Hematopoietic multipotent progenitor cell treated with erythropoietin and hydrocortisone succinate and interleukin-3 and kit ligand, for 15 days (in vitro differentiated cells): ENCODE data around the gene ECHDC3.
A peak's percentile ranks its signal among the peaks of the same experiment; 100 is the strongest.
"Not testable (repeated sequence)": the region's sequence is repeated elsewhere in the genome, so short reads cannot be mapped to it uniquely, and the experiment has no call there.

ENCODE experiments used
- DNase-seq: peaks from one replicate; pipeline ENCODE4 v3.0.0-alpha.2; 2015; ENCODE audit warnings: low spot score

Gene ECHDC3

GRCh38 chr10:11742009-11742778 is at the start of gene ECHDC3:
ECHDC3 (plus strand) TSS chr10:11742382; CDS start chr10:11742577, 195 bp downstream.
- no peak for DNase-seq

GRCh38 chr10:11693376-11693775 is 48.8 kb upstream of the ECHDC3 start:
- no peak for DNase-seq

DNA sequence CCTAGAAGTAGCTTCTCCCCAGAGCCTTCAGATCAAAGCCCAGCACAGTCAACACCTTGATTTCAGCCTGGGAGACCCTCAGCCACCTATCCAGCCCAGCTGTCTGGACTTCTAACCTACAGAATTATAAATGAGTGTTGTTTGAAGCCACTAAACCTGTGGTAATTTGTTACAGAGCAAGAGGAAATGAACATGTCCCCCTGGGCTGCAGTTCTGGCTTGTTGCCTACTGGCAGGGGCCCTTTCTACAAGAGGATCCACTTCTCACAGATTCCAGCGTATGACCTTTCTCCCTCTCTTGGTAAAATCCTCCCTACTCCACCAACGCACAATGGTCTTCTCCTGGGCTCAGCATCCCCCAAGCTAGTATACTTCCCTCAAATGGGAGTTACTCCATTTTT is 46.4 kb upstream of the ECHDC3 start:
- DNase-seq = no peak

DNA sequence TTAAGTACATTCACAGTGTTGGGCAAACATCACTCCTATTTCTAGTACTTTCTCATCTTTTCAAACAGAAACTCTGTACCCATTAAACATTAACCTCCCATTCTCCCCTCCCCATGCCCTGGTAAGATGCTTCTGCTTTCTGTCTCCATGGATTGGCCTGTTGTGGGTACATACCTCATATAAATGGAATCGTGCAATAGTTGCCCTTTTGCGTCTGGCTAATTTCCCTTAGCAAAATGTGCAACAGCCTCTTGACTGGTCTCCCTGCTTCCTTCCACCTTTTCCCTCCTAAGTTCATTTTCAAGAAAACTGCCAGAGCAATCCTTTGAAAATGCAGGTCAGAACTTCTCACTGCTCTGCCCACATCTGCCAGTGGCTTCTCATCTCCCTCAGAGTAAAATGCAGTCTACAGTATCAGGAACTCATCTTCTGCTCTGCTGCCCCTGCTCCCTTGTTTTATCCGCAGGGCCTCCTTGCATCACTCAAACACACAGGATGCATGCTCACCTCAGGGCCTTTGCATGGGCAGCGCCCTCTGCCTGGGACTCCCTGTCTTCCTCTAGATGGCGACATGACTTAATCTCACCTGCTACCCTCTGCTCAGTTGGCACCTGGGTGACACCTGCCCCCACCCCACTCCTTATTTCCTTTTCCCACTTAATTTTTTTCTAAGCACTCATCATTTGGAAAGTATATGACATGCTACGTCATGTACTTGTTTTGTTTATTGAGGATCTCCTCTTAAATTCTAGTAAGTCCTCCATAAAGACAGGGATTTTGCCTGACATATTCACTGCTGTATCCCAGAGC is 44.3 kb upstream of the ECHDC3 start:
- peak; percentile 23 for DNase-seq

- DNase-seq = no peak
Measured at GRCh38 chr10:11698691-11699549, 43.3 kb upstream of the ECHDC3 start.

DNA sequence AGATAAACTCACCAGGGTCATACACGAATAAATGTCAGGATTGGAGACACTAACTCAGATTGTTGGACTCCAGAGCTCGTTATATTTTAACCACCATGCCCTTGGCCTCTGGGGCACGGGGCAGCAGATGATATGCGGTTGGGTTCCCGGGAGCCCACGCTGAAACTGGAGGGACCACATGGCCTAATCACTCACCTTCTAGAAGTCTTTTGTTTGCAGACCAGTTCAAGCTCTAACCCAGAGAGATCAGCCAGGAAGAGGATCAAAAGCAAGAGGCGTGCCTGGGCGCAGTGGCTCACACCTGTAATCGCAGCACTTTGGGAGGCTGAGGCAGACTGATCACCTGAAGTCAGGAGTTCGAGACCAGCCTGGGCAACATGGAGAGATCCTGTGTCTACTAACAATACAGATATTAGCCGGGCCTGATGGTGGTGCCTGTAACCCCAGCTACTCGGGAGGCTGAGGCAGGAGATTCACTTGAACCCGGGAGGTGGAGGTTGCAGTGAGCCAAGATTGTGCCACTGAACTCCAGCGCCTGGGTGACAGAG is 42.6 kb upstream of the ECHDC3 start:
- no peak for DNase-seq

GRCh38 chr10:11700539-11700938 is 41.6 kb upstream of the ECHDC3 start:
- no peak for DNase-seq

DNA sequence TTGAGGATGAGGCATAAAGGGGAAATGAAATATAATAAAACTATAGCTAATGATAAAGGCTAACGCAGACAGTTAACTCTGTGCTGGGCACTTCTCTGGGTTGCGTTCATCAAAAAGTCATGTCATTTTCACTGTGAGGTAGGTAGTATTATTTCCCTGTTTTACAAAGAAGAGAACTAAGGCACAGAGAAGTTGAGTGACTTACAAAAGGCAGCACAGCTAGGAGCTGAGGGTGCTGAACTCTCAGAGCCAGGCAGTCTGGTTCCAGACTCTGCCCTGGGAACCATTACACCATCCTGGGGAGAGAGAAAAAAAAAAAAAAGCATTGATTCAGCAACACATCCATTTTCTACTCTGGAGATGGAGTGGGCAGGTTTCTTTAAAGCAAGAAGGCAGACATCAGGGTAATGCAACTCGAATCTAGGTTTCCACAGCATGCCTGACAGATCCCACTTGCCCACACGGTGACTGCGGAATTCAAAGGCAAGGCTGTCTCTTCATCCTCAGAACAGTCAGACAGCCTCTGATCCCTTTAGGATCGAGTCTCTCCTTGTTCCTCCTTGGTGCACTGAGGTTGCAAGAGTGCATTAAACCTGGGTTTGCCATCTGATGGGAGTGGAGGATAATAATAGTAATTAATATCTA is 40.6 kb upstream of the ECHDC3 start:
- no peak for DNase-seq

GRCh38 chr10:11702264-11702663 is 39.9 kb upstream of the ECHDC3 start:
- DNase-seq = no peak

GRCh38 chr10:11704092-11704491 is 38.1 kb upstream of the ECHDC3 start:
- DNase-seq = no peak

- DNase-seq = no peak
Measured at GRCh38 chr10:11705722-11706121, 36.5 kb upstream of the ECHDC3 start.

GRCh38 chr10:11706895-11707567 is 35.2 kb upstream of the ECHDC3 start:
- DNase-seq = no peak

DNA sequence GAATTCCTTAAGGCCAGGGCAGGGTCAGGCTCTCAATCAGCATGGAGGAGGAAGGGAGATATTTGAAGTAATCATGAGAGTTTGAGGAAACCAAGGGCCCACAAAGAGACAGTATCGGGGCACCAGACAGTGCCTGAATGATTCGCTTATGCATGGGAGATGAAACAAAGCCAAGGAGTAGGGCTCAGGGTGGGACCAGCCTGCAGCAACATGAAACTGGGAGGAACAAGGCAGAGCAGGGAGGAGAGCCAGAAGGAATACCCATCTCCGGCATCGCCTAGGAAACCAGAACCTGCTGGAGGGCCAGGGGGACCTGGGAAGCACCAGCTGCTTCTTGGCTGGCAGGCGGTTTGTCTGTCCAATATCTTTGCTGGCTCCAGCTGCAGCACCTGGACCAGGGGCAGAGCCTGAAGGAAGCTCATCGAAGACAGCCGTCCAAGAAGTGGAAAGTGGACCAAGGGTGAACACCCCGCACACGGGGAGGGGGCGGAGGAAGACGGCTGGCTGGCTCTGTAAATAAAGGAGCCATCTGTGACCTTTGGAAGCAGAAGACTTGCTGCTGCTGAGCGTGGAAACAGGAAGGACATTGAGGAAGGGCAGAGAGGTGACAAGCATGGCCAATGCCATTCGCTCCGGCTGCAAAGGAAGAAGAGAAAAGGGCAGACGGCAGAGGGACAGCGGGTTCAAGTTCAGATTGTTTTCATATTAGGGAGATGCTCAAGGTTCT is 34.4 kb upstream of the ECHDC3 start:
- no peak for DNase-seq

DNA sequence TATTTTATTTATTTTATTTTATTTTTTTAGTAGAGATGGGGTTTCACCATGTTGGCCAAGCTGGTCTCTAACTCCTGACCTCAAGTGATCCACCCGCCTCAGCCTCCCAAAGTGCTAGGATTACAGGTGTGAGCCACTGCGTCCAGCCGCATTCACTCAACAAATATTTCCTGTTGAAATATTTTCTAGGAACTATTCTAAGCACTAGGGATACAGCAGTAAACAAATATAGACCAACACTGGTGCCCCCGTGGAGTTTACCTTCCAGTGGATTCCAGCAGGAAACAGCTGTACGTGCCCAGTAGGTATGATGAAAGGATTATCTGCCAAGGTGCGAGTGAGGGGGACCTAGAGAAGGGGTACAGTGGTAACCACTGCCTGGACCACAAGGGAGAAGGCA is 33.4 kb upstream of the ECHDC3 start:
- not testable (repeated sequence) for DNase-seq

GRCh38 chr10:11712744-11713143 is 29.4 kb upstream of the ECHDC3 start:
- DNase-seq = no peak

- no peak for DNase-seq
Measured at GRCh38 chr10:11713186-11713743, 28.9 kb upstream of the ECHDC3 start.

DNA sequence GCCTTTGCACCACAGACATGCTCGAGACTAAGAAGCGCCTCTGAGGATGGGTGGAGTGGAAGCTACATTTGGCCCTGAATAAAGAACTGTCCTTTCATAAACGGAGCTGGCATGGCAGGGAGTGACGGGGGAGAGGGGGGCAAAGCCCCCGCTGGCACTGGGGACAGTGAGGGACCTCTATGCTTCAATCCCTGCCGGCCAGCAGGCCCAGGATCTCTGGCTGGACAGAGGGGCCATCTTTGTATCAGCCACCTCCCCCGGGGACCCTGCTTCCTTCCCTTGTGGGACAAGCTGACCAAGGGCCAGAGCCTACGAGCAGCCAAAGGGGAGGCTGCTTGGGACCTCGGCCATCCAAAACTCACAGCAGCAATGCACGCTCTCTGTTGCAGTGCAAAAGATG is 28.2 kb upstream of the ECHDC3 start:
- DNase-seq = no peak

DNA sequence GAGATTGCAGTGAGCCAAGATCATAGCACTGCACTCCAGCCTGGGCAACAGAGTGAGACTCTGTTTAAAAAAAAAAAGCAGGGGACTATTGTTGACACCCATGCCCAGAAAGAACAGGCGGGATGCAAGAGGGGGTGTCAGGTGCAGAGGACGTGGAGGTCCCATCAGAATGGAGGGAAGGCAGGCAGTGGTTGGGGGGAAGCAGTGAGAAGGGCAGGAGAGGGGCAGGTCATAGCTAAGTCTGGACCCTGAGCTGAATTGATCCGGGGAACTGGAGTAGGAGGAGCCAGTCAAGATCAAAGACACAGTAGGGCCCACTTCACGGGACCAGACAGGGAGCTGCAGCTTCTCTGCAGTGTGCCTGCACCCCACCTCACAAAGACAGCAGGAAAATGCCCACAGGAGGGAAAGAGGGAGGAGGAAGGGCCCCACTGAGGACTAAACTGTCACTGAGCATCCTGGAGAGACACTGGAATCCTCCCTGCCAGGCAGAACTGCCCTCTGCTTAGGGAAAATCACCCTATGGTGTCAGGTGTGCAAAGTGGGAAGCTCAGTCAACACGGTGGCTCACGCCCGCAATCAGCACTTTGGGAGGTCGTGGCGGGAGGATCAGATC is 27.3 kb upstream of the ECHDC3 start:
- no peak for DNase-seq

DNA sequence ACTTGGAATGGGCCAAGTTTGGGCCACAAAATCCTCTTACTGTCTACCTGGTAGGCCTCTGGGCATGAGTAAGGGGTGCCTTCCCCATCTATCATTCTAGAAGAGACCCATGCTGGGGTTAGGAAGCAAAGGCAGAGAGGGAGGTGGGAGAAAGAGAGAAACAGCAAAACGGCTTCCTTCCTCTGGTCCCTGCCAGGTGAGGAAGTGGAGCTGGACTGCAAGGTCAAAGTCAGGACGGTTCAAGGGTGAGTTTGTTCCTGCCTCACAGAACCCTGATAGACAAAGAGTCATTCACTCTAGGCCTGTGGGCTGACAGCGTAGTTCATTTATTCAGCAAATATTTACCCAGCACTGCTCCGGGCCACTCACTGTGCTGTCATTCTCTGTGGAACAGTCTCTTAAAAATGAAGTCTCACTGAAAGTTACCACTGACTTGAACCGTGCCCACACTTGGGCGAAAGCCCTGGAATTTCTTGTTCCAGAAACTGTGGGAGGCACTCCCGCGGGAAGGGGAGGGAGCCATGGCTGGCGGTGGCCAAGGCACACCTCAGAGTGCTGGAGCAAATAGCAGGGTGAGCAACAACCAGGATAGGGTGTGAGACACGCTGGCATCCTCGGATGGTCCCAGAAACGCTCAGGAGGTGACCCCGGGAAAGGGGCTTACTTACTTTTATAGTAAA is 26.2 kb upstream of the ECHDC3 start:
- no peak for DNase-seq
